ENCODE data around the gene WNT1.

DNA sequence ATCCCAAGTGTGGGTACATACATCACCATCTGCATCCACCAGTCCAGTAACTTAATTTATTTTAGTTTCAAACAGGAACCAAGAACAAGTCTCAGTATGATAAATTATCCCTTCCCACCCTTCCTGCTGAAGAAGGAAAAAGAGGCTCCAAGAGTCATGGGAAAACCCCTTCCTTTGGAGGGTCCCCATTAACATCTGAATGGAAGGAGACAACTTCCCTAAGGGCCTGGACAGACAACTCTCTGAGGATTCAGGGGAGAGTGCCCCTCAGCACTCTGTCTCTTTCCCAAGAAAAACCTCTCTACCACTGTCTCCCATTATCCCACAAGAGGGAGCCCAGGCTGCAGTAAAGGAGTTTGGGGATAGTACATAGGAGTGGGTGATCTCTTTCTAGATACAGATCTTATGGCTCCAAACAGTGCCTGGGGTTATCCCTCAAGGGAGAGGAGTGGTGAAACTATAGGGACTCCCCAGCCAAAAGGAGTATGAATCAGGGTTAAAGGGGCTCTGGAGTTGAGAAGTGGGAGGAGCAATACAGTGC is 12.8 kb upstream of the WNT1 start:
- TF ChIP-seq POLR2A (IDR thresholded peaks at IDR 0.05) (no peak), CTCF (IDR thresholded peaks at IDR 0.05) (no peak)
